Keratinocyte (primary cell): Measurements from ENCODE around the gene DNAH10.

Source experiments
- EZH2 ChIP-seq: IDR thresholded peaks from one replicate; pipeline ENCODE4 v1.6.1; 2012; ENCODE audit warnings: inconsistent platforms, mild to moderate bottlenecking, low read length, moderate library complexity
- TF ChIP-seq, protein P1 (sequence below), 3 experiments: IDR thresholded peaks in 1 of 3; conservative IDR thresholded peaks in 1 of 3; optimal IDR thresholded peaks in 1 of 3; 2 replicates in 2 of 3; 3 replicates in 1 of 3; pipeline versions ENCODE3 to v1.5.1; 2011; ENCODE audit warnings: low read length in 3 of 3, mild to moderate bottlenecking in 3 of 3, moderate library complexity in 2 of 3, control low read depth in 1 of 3, inconsistent platforms in 1 of 3; ENCODE audit not compliant: insufficient read depth in 2 of 3; ENCODE audit errors: extremely low read depth in 1 of 3

DNA sequence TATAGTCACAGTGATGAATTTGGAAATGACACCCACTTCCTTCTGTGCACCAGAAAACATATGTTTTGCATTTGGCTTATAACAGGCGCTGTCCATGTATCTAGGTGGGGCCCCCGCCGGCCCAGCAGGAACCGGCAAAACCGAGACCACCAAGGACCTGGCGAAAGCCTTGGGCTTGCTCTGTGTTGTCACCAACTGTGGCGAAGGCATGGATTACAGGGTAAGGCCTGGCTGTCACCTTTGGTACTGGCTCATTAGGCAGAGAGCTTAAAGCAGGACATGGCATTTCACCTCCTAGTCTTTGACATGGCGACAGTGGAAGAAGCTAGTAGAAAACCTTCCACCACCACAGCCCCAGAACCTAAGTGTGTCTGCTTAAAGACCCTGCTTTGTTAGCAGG lies 85.8 kb downstream of the DNAH10 start:
- TF ChIP-seq, protein P1, sequence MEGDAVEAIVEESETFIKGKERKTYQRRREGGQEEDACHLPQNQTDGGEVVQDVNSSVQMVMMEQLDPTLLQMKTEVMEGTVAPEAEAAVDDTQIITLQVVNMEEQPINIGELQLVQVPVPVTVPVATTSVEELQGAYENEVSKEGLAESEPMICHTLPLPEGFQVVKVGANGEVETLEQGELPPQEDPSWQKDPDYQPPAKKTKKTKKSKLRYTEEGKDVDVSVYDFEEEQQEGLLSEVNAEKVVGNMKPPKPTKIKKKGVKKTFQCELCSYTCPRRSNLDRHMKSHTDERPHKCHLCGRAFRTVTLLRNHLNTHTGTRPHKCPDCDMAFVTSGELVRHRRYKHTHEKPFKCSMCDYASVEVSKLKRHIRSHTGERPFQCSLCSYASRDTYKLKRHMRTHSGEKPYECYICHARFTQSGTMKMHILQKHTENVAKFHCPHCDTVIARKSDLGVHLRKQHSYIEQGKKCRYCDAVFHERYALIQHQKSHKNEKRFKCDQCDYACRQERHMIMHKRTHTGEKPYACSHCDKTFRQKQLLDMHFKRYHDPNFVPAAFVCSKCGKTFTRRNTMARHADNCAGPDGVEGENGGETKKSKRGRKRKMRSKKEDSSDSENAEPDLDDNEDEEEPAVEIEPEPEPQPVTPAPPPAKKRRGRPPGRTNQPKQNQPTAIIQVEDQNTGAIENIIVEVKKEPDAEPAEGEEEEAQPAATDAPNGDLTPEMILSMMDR (optimal IDR thresholded peaks at IDR 0.05 in 1 of 3, IDR thresholded peaks at IDR 0.05 in 1 of 3, conservative IDR thresholded peaks at IDR 0.05 in 1 of 3; ENCODE audit: extremely low read depth in 1 of 3, insufficient read depth in 2 of 3, low read length in 3 of 3), result no peak
- TF ChIP-seq EZH2, result no peak
